Calu3 (cell line): ENCODE measurements around the gene RTN4IP1. TPM values are rescaled to one million over a fixed set of nuclear protein-coding genes. Genes with fewer than 3 reads are reported as not detected.
"Not testable (repeated sequence)": the region's sequence is repeated elsewhere in the genome, so short reads cannot be mapped to it uniquely, and the experiment has no call there.

ENCODE experiments used
- BruUV-seq: library from RNA; stranded (reverse); fragments of 400-500 nt; replicated peaks from 2 replicates; lab custom pipeline; 2021; lab: Mats Ljungman, UMichigan
- CTCF ChIA-PET: fragments of 300-600 bp; sonication (Branson Sonifier 250); formaldehyde crosslinking; loops from one replicate; lab custom pipeline; 2022; ENCODE audit warnings: antibody characterized with exemption; lab: Charles Lee
- DNase-seq: peaks from one replicate; pipeline ENCODE4 v3.0.0; 2022
- H3K27ac Mint-ChIP-seq: one replicate; pipeline ENCODE4 v1.8.0; 2022; ENCODE audit warnings: mixed read lengths; ENCODE audit not compliant: unreplicated experiment
- H3K27me3 Mint-ChIP-seq: one replicate; pipeline ENCODE4 v1.8.0; 2022; ENCODE audit warnings: mixed read lengths; ENCODE audit not compliant: unreplicated experiment
- H3K36me3 Mint-ChIP-seq: one replicate; pipeline ENCODE4 v1.8.0; 2022; ENCODE audit warnings: mild to moderate bottlenecking, moderate library complexity, mixed read lengths; ENCODE audit not compliant: insufficient read depth, unreplicated experiment
- H3K4me1 Mint-ChIP-seq: one replicate; pipeline ENCODE4 v1.8.0; 2022; ENCODE audit warnings: mild to moderate bottlenecking, low read depth, mixed read lengths; ENCODE audit not compliant: unreplicated experiment
- H3K4me3 Mint-ChIP-seq: one replicate; pipeline ENCODE4 v1.8.0; 2022; ENCODE audit warnings: mild to moderate bottlenecking, low read depth, moderate library complexity, mixed read lengths; ENCODE audit not compliant: unreplicated experiment
- H3K9me3 Mint-ChIP-seq: one replicate; pipeline ENCODE4 v1.8.0; 2022; ENCODE audit warnings: low read depth, mixed read lengths; ENCODE audit not compliant: unreplicated experiment
- intact Hi-C: fragments of 100-400 bp; cut with micrococcal nuclease; formaldehyde crosslinking; loops from one replicate; pipeline ENCODE4 v1.10.0; 2022; ENCODE audit not compliant: unreplicated experiment
- total RNA-seq: library from RNA; stranded (reverse); gene quantifications from 2 replicates; pipeline ENCODE4 v1.2.3, GENCODE V29; 2022
- TF ChIP-seq, protein P1 (sequence below): fragments of 200-600 bp; IDR thresholded peaks from one replicate; pipeline ENCODE4 v1.8.0; 2022; ENCODE audit warnings: antibody characterized with exemption; ENCODE audit not compliant: unreplicated experiment

Gene RTN4IP1
- total RNA-seq, 1 experiment from 2014 or later: 18.8 TPM

DNA sequence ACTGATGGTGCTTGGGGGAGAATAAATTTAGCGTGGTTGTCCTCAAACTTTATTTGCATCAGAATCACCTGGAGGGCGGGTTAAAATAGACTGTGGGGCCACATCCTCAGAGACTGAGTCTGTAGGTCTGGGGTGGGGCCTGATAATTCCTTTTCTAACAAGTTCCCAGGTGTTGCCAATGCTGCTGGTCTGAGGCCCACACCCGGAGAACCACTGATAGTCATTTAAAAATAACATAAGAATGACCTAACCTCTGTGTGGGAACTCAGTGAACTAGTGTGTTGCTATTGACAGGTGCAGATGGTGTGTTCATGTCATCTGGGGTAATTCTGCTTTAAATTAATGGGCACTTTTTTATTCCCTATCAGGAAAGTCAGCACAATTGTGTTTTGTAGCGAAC, 64.8 kb downstream of the RTN4IP1 start:
- BruUV-seq: no TSS peak
- Mint-ChIP-seq H3K9me3 (no peaks in the 10 kb centered on the region), H3K4me3 (no peak overlapping the region), H3K27ac (no peak overlapping the region), H3K4me1 (no peaks in the 10 kb centered on the region), H3K27me3 (no peaks in the 10 kb centered on the region), H3K36me3 (peaks cover 34% of the 10 kb centered on the region)
- TF ChIP-seq, protein P1, sequence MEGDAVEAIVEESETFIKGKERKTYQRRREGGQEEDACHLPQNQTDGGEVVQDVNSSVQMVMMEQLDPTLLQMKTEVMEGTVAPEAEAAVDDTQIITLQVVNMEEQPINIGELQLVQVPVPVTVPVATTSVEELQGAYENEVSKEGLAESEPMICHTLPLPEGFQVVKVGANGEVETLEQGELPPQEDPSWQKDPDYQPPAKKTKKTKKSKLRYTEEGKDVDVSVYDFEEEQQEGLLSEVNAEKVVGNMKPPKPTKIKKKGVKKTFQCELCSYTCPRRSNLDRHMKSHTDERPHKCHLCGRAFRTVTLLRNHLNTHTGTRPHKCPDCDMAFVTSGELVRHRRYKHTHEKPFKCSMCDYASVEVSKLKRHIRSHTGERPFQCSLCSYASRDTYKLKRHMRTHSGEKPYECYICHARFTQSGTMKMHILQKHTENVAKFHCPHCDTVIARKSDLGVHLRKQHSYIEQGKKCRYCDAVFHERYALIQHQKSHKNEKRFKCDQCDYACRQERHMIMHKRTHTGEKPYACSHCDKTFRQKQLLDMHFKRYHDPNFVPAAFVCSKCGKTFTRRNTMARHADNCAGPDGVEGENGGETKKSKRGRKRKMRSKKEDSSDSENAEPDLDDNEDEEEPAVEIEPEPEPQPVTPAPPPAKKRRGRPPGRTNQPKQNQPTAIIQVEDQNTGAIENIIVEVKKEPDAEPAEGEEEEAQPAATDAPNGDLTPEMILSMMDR: no peak
- no peak for DNase-seq
- intact Hi-C loops: no loop called here
- CTCF ChIA-PET: no interaction called here

DNA sequence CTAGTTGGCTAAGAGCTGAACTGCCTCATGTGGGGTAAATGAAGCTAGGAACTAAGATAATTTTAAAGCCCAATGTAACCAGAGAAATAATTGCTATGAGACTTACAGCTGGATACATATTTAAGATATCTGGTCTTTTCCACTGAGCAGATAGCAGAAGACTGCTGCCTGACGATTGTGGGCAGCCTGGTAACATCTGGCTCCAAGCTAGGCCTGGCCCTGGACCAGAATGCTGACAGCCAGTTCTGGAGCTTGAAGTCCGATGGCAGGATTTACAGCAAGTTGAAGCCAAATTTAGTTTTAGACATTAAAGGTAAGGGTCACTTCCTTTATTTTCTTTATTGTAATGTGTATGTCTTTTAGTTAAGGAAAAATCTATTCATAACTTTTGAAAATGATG, 65.7 kb downstream of the RTN4IP1 start:
- intact Hi-C loops: no loop called here

DNA sequence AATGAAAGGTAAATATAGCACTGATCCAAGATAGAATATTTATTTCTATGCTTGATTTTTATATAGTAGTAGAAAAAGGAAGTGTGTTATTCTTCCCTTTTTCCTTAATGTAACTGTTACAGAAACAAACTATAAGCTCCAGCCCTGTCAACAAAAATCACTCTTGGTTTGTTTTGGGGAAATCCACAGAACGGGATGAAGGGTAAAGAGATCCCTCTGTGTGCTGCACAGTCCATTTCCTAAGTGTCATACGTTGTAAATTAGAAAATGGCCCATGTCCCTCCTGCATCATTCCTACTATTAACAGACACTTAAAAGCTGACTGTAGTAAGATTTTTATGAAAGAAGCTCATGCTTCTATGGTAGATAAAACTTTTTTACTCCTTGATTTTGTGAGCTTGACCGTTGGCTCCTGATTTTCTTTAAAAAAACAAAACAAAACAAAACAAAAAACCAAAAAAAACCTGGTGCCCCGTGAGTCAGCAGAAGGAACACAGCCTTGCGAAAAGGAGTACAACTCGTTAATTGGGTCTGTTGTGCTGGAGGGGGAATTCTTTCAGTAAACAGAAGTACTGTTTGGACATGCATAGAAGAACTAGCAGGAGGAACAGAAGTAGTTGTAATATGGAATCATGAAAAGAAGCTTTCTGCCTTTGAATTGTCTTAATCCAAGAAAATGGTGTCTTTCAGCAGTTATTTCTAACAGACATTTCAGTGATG, 67.5 kb downstream of the RTN4IP1 start:
- H3K9me3 Mint-ChIP-seq: no peaks in the 10 kb centered on the region
- H3K27me3 Mint-ChIP-seq: no peaks in the 10 kb centered on the region
- CTCF ChIA-PET: interaction anchor here (0.8 kb wide), 1 partner anchor 552 kb away, joined by 3 read pairs; no protein-coding TSS in a partner anchor
- no peak for DNase-seq
- intact Hi-C loops: no loop called here
- H3K27ac Mint-ChIP-seq: no peak overlapping the region
- TF ChIP-seq, protein P1: no peak
- H3K4me1 Mint-ChIP-seq: no peaks in the 10 kb centered on the region
- peaks cover 42% of the 10 kb centered on the region for H3K36me3 Mint-ChIP-seq
- no TSS peak for BruUV-seq
- no peak overlapping the region for H3K4me3 Mint-ChIP-seq

More for the DNA sequence above, 65.7 kb downstream of the RTN4IP1 start:
- H3K4me1 Mint-ChIP-seq: no peaks in the 10 kb centered on the region
- CTCF ChIA-PET: no interaction called here
- H3K9me3 Mint-ChIP-seq: no peaks in the 10 kb centered on the region
- H3K4me3 Mint-ChIP-seq: no peak overlapping the region
- no TSS peak for BruUV-seq
- H3K27ac Mint-ChIP-seq: no peak overlapping the region
- TF ChIP-seq, protein P1: no peak
- no peak for DNase-seq
- H3K27me3 Mint-ChIP-seq: no peaks in the 10 kb centered on the region
- peaks cover 37% of the 10 kb centered on the region for H3K36me3 Mint-ChIP-seq

DNA sequence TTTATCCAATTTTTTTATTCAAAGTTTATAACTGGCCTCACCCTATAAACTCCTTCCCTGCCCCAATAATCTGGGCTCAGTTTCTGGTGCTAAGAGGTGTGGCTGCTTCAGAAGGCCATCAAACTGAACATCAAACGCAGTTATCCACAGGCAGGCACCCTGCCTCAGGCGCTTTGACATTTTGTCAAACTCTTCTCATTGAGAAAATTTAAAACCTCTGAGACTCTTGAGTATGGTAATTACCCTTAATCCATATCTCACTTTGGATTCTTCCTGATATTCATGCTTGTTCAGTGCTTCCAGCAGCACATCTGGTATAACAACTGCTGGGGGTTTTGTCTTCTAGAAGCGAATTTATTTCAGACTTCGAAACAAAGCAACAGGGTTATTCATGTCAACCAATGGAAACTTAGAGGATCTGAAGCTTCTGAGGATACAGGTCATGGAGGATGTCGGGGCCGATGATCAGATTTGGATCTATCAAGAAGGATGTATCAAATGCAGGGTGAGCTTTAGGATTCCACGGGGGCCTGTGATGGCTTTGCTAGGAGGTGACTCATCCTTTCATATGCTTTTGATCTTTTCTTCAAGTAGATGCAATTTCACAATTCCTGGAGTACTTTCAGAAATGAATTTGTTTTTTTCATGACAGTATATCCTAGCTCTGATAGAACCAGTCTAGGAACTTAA, 68.2 kb downstream of the RTN4IP1 start:
- DNase-seq: no peak
- H3K27ac Mint-ChIP-seq: no peak overlapping the region
- H3K27me3 Mint-ChIP-seq: no peaks in the 10 kb centered on the region
- intact Hi-C loops: no loop called here
- CTCF ChIA-PET: interaction anchor here (0.8 kb wide), 1 partner anchor 553 kb away, joined by 3 read pairs; no protein-coding TSS in a partner anchor
- TF ChIP-seq, protein P1: no peak
- BruUV-seq: no TSS peak
- no peaks in the 10 kb centered on the region for H3K9me3 Mint-ChIP-seq
- H3K4me1 Mint-ChIP-seq: no peaks in the 10 kb centered on the region
- peaks cover 47% of the 10 kb centered on the region for H3K36me3 Mint-ChIP-seq
- H3K4me3 Mint-ChIP-seq: no peak overlapping the region

DNA sequence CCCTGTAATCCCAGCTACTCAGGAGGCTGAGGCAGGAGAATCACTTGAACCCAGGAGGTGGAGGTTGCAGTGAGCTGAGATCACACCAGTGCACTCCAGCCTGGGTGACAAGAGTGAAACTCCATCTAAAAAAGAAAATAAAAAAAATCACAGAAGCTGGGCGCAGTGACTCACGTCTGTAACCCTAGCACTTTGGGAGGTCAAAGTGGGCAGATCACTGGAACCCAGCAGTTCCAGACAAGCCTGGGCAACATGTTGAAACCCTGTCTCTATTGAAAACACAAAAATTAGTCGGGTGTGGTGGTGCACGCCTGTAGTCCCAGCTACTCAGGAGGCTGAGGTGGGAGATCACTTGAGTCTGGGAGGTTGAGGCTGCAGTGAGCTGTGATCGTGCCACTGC, 69.6 kb downstream of the RTN4IP1 start:
- BruUV-seq, H3K27ac Mint-ChIP-seq, intact Hi-C loops, H3K9me3 Mint-ChIP-seq, H3K27me3 Mint-ChIP-seq, CTCF ChIA-PET, H3K4me1 Mint-ChIP-seq, H3K4me3 Mint-ChIP-seq, DNase-seq: not testable (repeated sequence)
- H3K36me3 Mint-ChIP-seq: peaks cover 59% of the 10 kb centered on the region
